CD8-positive, alpha-beta memory T cell (primary cell): ENCODE results near the gene BRD3OS. TPM values are rescaled to one million over a fixed set of nuclear protein-coding genes. Genes with fewer than 3 reads are reported as not detected.

ENCODE experiments used
- CTCF ChIA-PET: fragments of 350-600 bp; sonication (Branson Sonifier 250); formaldehyde crosslinking; loops from one replicate; lab custom pipeline; 2021; ENCODE audit warnings: antibody characterized with exemption; lab: Charles Lee
- POLR2A ChIA-PET: fragments of 350-600 bp; sonication (Branson Sonifier 250); formaldehyde crosslinking; loops from one replicate; lab custom pipeline; 2021; ENCODE audit warnings: antibody characterized with exemption; lab: Charles Lee
- DNase-seq, 5 donors: peaks; one replicate each; pipeline versions ENCODE4 v3.0.0 to v3.0.0-alpha.2; 2020 to 2022; ENCODE audit warnings: mixed read lengths in 1 of 5
- H3K27ac ChIP-seq: one replicate; pipeline ENCODE4 v1.7.0; 2013; ENCODE audit warnings: low read depth, mild to moderate bottlenecking, low read length, moderate library complexity
- H3K27me3 ChIP-seq: 2 replicates; pipeline ENCODE4 v1.7.0; 2013; ENCODE audit warnings: low read length, mild to moderate bottlenecking; ENCODE audit not compliant: insufficient read depth, poor library complexity, severe bottlenecking
- H3K36me3 ChIP-seq: 2 replicates; pipeline ENCODE4 v1.7.0; 2013; ENCODE audit warnings: mild to moderate bottlenecking, low read length, moderate library complexity; ENCODE audit not compliant: insufficient read depth
- H3K4me1 ChIP-seq: 2 replicates; pipeline ENCODE4 v1.7.0; 2013; ENCODE audit warnings: mild to moderate bottlenecking, low read length, moderate library complexity; ENCODE audit not compliant: insufficient read depth
- H3K4me3 ChIP-seq: 2 replicates; pipeline ENCODE4 v1.7.0; 2013; ENCODE audit warnings: mild to moderate bottlenecking, low read length
- H3K9me3 ChIP-seq: 2 replicates; pipeline ENCODE4 v1.7.0; 2013; ENCODE audit warnings: mild to moderate bottlenecking, low read length
- H3K27ac Mint-ChIP-seq, 8 donors: one replicate each; pipeline ENCODE4 v1.8.0; 2020 to 2021; ENCODE audit warnings: mixed read lengths in 8 of 8, mild to moderate bottlenecking in 6 of 8, inconsistent platforms in 3 of 8, moderate library complexity in 3 of 8
- H3K27me3 Mint-ChIP-seq, 2 donors: one replicate each; pipeline ENCODE4 v1.8.0; 2020 to 2021; ENCODE audit warnings: mixed read lengths in 2 of 2, mild to moderate bottlenecking in 1 of 2, moderate library complexity in 1 of 2
- H3K36me3 Mint-ChIP-seq, 3 donors: one replicate each; pipeline ENCODE4 v1.8.0; 2020 to 2021; ENCODE audit warnings: mixed read lengths in 3 of 3, inconsistent platforms in 1 of 3, mild to moderate bottlenecking in 1 of 3
- H3K4me1 Mint-ChIP-seq, 3 donors: one replicate each; pipeline ENCODE4 v1.8.0; 2020 to 2021; ENCODE audit warnings: mixed read lengths in 3 of 3, inconsistent platforms in 1 of 3, mild to moderate bottlenecking in 1 of 3
- H3K4me3 Mint-ChIP-seq, 7 donors: one replicate each; pipeline ENCODE4 v1.8.0; 2020 to 2021; ENCODE audit warnings: mixed read lengths in 7 of 7, mild to moderate bottlenecking in 6 of 7, moderate library complexity in 4 of 7, inconsistent platforms in 2 of 7
- H3K9me3 Mint-ChIP-seq, 5 donors: one replicate each; pipeline ENCODE4 v1.8.0; 2020 to 2022; ENCODE audit warnings: mixed read lengths in 5 of 5, mild to moderate bottlenecking in 3 of 5, moderate library complexity in 2 of 5, inconsistent platforms in 1 of 5
- polyA plus RNA-seq: library from polyadenylated mRNA; unstranded; fragments of 300-500 nt; fragmentation: Illumina TruSeq; gene quantifications from one replicate; pipeline ENCODE4 v1.2.3, GENCODE V29; 2021
- total RNA-seq, 2 experiments: library from RNA; stranded (reverse); gene quantifications; one replicate each; pipeline ENCODE4 v1.2.3, GENCODE V29; 2021

BRD3OS gene
- total and polyA plus RNA-seq, 3 experiments from 2014 or later = 15.4 to 26.2 (median 15.4) TPM

DNA sequence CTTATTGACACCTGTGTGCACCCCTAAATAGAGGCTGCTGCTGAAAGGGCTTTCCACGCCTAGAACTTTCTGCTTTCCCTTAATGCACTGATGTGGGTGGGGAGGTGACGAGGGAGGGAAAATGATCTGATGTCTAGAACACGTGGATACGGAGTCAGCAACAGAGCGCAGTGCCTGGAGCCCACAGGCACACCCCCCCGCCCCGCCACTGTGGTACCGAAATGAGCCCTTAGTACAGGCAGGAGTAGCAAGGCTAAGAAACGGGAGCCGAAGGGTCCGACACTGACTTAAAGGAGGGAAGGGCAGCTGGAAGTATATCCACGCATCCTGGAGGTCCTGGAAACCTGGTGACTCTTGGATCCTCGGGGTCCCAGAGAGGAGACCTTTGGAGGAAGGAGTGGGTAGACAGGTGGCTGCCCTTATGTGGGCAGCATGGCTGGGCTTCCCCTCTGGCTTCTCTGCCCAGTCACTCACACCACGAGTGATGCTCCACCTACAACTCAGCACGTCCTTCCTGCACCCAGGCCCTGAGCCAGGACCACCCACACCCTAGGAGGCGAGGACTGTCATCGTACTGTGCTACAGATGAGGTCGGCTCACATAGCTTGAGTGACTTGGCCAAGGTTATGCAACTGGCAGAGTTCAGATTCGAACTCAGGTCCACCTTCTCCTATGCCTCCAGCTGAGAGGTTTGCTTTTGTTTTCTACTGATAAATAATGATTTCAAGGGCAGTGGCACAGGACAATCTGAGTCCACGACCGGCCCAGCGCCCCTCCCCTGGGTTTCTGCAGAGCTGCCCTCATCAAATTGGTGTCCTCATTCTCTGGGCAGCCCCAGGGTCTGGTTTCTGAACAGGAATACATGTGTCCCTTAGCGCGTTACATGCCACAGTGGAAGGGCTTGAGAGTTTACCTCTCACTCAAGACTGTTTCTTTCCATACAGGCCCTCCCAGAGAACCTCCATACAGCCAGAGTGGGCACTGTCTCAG is 28.5 kb upstream of the BRD3OS start:
- ChIA-PET CTCF (interaction anchor here (1.2 to 4.8 kb wide), 3 partner anchors 26 to 211 kb away, joined by 3 to 57 read pairs (median 3); no protein-coding TSS in a partner anchor), POLR2A (no interaction called here)
- Histone ChIP-seq H3K27ac (no peak overlapping the region), H3K4me3 (no peak overlapping the region), H3K9me3 (no peaks in the 10 kb centered on the region), H3K36me3 (no peaks in the 10 kb centered on the region), H3K4me1 (peaks cover 11% of the 10 kb centered on the region), H3K27me3 (no peaks in the 10 kb centered on the region)
- no peaks in the 10 kb centered on the region for H3K36me3 Mint-ChIP-seq
- DNase-seq = no peak
- no peaks in the 10 kb centered on the region for H3K9me3 Mint-ChIP-seq
- H3K4me1 Mint-ChIP-seq = peaks cover 0 to 11% (median 1%) of the 10 kb centered on the region in 3 donors
- H3K27ac Mint-ChIP-seq = no peak overlapping the region
- peaks cover 5 to 7% of the 10 kb centered on the region in 2 donors for H3K27me3 Mint-ChIP-seq
- H3K4me3 Mint-ChIP-seq = peak overlapping the region in 1 of 7 donors; percentile 66

- H3K36me3 ChIP-seq = no peaks in the 10 kb centered on the region
- POLR2A ChIA-PET = no interaction called here
- Mint-ChIP-seq H3K9me3 (no peaks in the 10 kb centered on the region), H3K27me3 (peaks cover 7 to 12% of the 10 kb centered on the region in 2 donors), H3K4me1 (peaks cover 0 to 11% (median 1%) of the 10 kb centered on the region in 3 donors), H3K27ac (no peak overlapping the region), H3K36me3 (no peaks in the 10 kb centered on the region), H3K4me3 (no peak overlapping the region)
- H3K4me3 ChIP-seq = no peak overlapping the region
- H3K9me3 ChIP-seq = no peaks in the 10 kb centered on the region
- H3K4me1 ChIP-seq = peaks cover 11% of the 10 kb centered on the region
- CTCF ChIA-PET = interaction anchor here (1.2 to 4.8 kb wide), 3 partner anchors 26 to 211 kb away, joined by 3 to 57 read pairs (median 3); no protein-coding TSS in a partner anchor
- no peak for DNase-seq
- H3K27me3 ChIP-seq = no peaks in the 10 kb centered on the region
- no peak overlapping the region for H3K27ac ChIP-seq
These were observed 27.7 kb upstream of the BRD3OS start for GRCh38 chr9:133997584-133997983.

DNA sequence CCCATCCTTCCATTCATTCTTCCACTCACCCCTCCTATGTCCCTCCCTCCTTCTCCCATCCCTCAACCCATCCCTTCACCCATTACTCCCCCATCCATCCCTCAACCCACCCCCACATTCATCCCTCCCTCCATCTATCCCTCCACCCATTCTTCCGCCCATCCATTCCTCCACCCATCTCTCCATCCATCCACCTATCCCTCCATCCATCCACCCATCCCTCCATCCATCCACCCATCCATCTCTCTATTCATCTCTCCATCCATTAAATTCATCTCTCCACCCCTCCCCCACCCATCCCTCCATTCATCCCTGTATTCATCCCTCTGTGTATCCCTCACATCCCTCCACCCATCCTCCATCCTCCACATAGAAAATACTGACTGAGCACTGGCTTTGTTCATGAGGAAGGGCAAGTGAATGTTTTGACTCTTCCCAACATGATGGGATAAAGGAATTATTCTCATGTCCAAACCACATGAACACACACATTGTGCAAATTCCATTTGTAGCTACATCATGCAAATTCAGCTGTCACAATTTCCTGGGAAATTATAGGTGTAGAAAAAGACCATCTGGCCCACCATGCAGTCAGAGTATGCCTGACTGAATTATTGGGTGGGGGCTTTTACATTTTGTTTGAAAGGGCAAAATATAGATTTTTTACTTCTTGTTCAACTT is 26.2 kb upstream of the BRD3OS start:
- Histone ChIP-seq H3K36me3 (no peaks in the 10 kb centered on the region), H3K27me3 (no peaks in the 10 kb centered on the region), H3K4me1 (peaks cover 3% of the 10 kb centered on the region), H3K27ac (no peak overlapping the region), H3K9me3 (no peaks in the 10 kb centered on the region), H3K4me3 (no peak overlapping the region)
- no peaks in the 10 kb centered on the region for H3K36me3 Mint-ChIP-seq
- no peaks in the 10 kb centered on the region for H3K9me3 Mint-ChIP-seq
- H3K27ac Mint-ChIP-seq = no peak overlapping the region
- H3K4me1 Mint-ChIP-seq = peaks cover 0 to 4% (median 0%) of the 10 kb centered on the region in 3 donors
- DNase-seq = no peak
- ChIA-PET CTCF (no interaction called here), POLR2A (no interaction called here)
- H3K27me3 Mint-ChIP-seq = peaks cover 9 to 16% of the 10 kb centered on the region in 2 donors
- no peak overlapping the region for H3K4me3 Mint-ChIP-seq

DNA sequence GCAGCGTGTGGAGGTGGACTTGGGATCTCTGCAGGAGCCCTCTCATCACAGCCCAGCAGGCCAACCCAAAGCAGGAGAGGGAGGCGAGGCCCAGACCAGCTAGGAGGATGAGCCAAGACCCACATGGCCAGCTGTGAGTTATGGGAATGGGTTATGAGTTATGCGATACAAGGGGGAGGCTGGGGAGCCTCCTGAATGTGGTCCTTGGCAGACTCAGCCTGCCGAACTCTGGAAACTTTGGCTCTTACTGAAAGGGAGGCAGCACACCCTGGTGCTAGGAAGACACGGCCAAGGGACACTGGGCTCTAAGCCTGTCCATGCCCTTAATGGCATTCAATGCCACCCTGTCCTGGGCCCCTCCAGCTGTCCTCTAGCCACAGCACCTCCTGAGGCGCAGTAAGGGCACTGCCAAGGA is 25.4 kb upstream of the BRD3OS start:
- H3K4me3 Mint-ChIP-seq = no peak overlapping the region
- Histone ChIP-seq H3K27me3 (no peaks in the 10 kb centered on the region), H3K4me1 (no peaks in the 10 kb centered on the region), H3K9me3 (no peaks in the 10 kb centered on the region), H3K36me3 (no peaks in the 10 kb centered on the region), H3K27ac (no peak overlapping the region), H3K4me3 (no peak overlapping the region)
- H3K27me3 Mint-ChIP-seq = peaks cover 9 to 16% of the 10 kb centered on the region in 2 donors
- CTCF ChIA-PET = interaction anchor here (1.2 kb wide), 1 partner anchor 206 kb away, joined by 3 read pairs; no protein-coding TSS in a partner anchor
- H3K4me1 Mint-ChIP-seq = no peaks in the 10 kb centered on the region
- H3K9me3 Mint-ChIP-seq = no peaks in the 10 kb centered on the region
- POLR2A ChIA-PET = no interaction called here
- H3K36me3 Mint-ChIP-seq = no peaks in the 10 kb centered on the region
- no peak overlapping the region for H3K27ac Mint-ChIP-seq
- DNase-seq = no peak

DNA sequence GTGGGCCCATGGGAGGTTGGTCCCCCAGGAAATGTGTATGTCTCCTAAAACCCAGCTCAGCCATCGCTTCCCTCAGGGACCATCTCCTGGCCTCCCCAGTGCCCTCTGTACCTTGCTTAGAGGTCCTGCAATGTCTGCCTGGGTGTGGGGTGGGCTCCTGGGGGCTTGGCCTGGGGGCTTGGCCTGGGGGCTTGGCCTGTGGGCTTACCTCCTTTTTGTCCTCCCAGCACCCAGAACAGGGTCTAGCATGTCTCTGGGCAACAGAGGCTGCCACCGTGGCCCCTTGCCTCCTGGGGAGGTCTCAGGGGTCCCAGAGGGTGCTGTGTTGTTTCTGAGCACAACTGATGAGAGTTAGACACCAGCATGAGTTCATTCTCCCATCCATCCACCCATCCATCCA is 22.5 kb upstream of the BRD3OS start:
- no peaks in the 10 kb centered on the region for H3K9me3 ChIP-seq
- Mint-ChIP-seq H3K36me3 (no peaks in the 10 kb centered on the region), H3K27ac (no peak overlapping the region), H3K4me1 (no peaks in the 10 kb centered on the region), H3K4me3 (no peak overlapping the region), H3K9me3 (no peaks in the 10 kb centered on the region), H3K27me3 (peaks cover 12 to 28% of the 10 kb centered on the region in 2 donors)
- CTCF ChIA-PET = interaction anchor here (1.3 kb wide), 1 partner anchor 9 kb away, joined by 3 read pairs; no protein-coding TSS in a partner anchor
- H3K27ac ChIP-seq = no peak overlapping the region
- no peaks in the 10 kb centered on the region for H3K36me3 ChIP-seq
- H3K4me1 ChIP-seq = no peaks in the 10 kb centered on the region
- no peaks in the 10 kb centered on the region for H3K27me3 ChIP-seq
- H3K4me3 ChIP-seq = no peak overlapping the region
- no peak for DNase-seq
- POLR2A ChIA-PET = no interaction called here

GRCh38 chr9:134003237-134003636 is 22.0 kb upstream of the BRD3OS start:
- Histone ChIP-seq H3K27me3 (no peaks in the 10 kb centered on the region), H3K27ac (no peak overlapping the region), H3K36me3 (no peaks in the 10 kb centered on the region), H3K4me3 (no peak overlapping the region), H3K4me1 (no peaks in the 10 kb centered on the region), H3K9me3 (no peaks in the 10 kb centered on the region)
- CTCF ChIA-PET = no interaction called here
- Mint-ChIP-seq H3K4me1 (no peaks in the 10 kb centered on the region), H3K4me3 (no peak overlapping the region), H3K9me3 (no peaks in the 10 kb centered on the region), H3K27ac (no peak overlapping the region), H3K36me3 (no peaks in the 10 kb centered on the region), H3K27me3 (peaks cover 12 to 29% of the 10 kb centered on the region in 2 donors)
- POLR2A ChIA-PET = no interaction called here
- DNase-seq = no peak

DNA sequence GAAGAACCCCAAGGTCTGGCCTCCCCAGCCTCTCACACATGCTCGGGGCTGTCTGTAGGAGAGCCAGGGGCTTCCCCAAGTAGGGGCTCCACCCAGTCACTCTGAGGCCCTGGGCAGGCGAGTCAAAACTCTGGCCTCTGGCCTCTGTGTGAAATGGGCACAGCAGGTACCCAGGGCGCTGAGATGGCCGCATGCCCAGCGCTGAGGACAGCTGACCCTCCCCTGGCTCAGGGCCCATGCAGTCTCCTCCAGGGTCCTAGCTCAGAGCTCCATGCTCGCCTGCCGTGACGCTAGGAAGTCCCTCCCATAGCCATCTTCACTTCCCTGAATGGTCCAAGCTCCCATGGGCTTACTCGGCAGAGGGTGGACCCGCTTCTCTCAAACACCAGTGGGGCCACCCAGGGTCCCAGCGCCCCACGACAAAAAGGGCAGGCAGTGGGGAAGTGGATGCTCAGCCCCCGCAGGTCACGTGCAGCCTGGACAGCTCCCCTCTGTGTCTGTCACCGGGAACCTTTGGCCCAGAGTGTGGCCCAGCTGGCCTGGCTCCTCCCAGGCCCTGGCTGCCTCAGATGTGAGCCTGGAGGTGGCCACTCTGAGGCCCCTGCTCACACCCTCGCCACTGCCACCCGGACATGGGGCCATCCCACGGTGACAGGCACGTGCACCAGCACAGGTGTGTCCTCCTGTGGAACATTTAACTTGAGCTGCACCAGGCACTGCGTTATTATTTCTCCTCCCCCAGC is 21.0 kb upstream of the BRD3OS start:
- Histone ChIP-seq H3K4me3 (no peak overlapping the region), H3K27ac (no peak overlapping the region), H3K9me3 (no peaks in the 10 kb centered on the region), H3K4me1 (no peaks in the 10 kb centered on the region), H3K27me3 (no peaks in the 10 kb centered on the region), H3K36me3 (no peaks in the 10 kb centered on the region)
- H3K9me3 Mint-ChIP-seq = no peaks in the 10 kb centered on the region
- POLR2A ChIA-PET = no interaction called here
- CTCF ChIA-PET = interaction anchor here (2.0 kb wide), 1 partner anchor 11 kb away, joined by 6 read pairs; no protein-coding TSS in a partner anchor
- no peak for DNase-seq
- H3K27me3 Mint-ChIP-seq = peaks cover 12 to 32% of the 10 kb centered on the region in 2 donors
- H3K27ac Mint-ChIP-seq = no peak overlapping the region
- no peak overlapping the region for H3K4me3 Mint-ChIP-seq
- no peaks in the 10 kb centered on the region for H3K4me1 Mint-ChIP-seq
- no peaks in the 10 kb centered on the region for H3K36me3 Mint-ChIP-seq
